ENCODE results near the gene CBFA2T3.

Gene CBFA2T3

DNA sequence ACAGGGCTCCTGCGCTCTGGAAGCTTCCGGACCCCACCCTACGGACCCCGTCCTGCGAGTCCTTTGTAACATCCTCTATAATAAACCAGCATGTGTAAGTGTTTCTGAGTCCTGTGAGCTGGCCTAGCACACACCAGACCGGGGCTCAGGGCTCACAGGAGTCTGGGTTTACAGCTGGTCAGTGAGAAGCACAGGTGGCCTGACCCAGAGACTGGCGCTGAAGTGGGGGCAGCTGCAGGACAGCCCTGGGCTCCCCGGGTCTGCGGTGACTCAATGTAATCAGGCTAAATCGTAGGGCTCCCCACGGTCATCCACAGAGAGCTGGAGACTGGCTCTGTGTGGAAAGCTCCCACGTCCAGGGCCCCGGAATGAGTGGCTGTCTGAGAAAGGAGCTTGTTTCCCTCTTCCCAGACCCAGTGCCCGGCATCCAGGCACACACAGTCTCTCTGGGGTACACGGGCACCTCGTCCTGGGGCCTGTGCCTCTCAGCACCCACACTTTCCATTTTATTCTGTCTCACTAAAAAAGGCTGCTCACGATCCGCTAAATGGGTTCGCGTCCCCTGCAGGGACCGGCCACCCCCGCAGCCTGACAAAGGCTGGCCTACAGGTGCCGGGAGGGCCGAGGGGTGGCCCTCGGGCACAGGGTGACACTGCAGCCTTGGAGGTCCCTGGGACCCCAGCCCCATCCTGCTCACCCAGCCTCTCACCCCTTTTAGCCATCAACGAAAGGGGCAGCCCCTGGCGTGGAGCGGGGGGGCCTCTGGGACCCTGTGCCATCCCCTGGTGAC, 18.9 kb upstream of the CBFA2T3 start:
- DNase-seq (ENCODE audit: low read depth): no peak

DNA sequence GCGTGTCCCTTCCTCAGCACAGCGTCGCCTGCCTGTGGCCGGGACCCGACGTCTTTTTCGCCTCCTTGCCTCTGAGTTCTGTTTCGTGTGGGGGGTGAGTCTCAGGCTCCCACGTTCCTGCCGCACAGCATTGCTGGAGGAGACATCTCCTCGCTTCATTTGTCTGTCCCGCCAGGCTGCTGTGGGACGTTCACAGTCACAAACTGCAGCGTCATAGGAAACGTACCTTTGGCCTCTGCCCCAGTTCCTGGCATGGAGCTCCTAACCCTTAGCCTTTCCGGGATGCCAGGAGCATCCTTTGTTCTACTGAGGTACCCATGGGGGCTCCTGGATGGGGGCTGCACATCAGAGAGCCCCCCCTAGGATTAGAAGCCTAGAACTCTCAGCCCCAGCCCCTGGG, 18.2 kb upstream of the CBFA2T3 start:
- DNase-seq (ENCODE audit: low read depth): no peak

DNA sequence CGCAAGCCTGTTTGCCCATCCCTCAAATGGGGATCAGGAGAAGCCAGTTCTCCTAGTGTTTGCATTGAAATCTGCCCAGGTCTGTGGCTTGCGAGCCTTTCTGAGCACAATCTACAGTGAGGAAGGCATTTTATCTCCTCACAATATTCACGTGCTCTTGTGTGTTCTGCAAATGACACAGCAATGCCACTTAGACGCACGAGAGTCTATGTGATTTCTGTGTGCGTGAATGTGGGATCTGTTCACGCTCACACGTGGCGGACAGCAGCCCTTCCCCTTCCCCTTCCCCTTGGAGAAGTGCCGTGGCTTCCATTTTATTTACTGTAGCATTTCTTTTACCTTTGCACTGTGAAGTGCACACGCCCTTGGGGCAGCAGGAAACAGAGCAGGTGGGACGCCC, 17.7 kb upstream of the CBFA2T3 start:
- DNase-seq (ENCODE audit: low read depth): no peak

DNA sequence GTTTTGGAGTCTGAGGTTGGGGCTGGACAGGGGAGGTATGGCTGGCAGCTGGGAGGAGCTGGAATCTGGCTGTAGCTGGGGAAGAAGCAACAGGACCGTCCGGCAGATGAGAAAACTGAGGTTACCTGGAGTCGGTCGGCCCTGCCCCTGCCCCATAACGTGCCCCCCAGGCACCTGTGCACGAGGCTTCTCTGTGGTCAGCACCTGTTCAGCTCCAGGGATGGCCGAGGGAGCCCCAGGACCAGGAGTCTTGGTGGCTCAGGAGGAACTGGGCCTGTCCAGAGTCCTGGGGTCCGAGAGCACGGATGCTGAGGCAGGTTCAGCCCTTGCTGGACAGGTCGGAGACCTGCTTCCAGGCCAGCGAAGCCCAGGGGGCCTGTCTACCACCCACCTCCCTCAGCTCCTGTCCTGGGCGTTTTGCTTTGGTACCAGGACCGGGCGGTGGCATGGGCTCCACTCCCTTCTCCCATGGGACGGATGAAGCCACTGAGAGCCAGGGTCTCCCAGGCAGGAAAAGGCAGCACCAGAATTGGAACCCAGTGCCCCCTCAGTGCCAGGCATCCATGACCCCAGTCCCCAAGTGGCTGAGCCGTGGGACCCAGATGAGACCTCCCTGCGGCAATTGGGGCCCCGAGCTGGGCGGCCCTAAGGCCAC, 17.1 kb upstream of the CBFA2T3 start:
- DNase-seq (ENCODE audit: low read depth): no peak

DNA sequence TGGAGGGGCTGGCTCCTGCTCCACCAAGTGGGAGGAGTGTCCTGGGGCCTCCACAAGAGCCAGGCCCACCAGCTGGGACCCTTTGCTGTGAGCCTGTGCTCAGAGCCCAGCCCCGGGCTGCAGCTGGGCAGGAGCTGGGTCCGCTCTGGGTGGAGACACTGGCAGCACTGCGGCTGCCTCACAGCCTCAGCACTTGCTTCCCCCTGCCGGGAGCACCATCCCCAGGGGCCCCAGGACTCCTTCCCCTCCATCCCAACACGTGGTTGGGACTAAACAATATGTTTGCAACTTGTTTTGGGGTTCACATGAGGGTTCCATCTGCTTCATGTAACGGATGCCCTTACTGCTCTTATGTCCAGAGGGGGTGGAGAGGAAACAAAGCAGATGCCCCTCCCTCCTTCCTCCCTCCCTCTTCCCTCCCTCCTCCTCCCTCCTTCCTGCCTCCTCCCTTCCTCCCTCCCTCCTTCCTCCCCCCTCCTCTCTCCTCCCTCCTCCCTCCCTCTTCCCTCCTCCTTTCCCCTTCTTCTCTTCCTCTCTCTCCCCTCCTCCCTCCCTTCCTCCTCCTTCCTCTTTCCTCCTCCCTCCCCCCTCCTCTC, 16.3 kb upstream of the CBFA2T3 start:
- no peak for DNase-seq (ENCODE audit: low read depth)

DNA sequence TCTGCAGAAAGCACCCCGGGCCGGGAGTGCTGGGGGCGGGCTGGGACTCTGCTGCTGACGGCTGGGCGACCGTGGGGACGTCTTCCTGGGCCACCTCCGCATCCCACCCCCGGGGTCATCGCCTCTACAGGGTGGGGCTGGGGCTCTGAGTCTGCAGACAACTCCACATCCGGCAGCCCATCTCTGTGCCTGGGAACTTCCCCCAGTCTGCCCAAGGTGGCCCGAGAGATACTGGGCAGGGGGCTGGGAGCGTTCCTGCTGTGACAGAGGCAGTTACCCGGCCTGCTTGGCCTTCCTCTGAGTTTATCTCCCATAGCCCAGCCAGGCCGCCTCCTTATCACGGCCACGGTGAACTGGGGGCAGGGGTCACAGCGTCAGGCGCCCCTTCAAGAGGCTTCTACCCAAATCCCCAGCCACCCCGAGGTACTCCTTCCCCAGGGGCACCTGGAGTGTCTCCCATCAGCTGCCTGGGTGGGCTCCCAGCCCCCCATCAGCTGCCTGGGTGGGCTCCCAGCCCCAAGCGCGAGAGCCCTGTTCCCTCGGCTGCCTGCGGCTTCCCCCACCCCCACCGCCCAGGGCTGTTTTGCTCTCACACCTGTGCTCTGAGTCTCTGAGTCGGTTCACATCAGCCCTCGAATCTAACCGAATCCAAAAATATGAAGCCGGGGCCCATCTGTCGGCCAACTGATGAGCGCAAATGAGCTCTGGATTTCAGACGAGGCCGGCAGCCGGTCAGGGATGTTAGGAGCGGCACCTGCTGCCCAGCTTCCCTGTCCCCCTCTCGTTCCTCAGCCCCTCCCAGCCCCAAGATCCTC, 15.6 kb upstream of the CBFA2T3 start:
- no peak for DNase-seq (ENCODE audit: low read depth)

DNA sequence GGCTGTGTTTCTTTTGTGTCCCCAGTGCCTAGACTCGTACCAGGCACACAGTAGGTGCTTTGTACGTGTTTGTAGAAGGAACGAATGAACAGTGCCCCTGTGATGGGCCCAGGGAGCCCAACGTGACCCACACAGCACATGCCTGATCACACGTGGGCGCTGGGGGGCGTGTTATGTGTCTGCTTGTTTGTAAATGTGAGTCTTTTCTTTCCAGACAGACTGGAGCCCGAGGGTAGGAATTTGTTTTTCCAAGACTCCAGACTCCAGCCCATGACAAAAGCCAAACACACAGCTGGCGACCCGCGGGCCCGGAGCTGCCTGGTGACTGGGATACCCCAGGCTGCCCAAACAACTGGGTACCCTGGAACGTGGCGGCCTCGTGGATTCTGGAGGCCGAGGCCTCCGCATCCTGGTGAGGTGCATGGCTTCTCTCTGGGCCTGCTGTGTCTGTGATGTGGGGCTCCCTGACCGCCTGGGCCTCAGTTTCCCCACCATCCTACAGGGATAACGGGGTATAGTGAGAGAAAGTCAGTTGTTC, 14.9 kb upstream of the CBFA2T3 start:
- DNase-seq (ENCODE audit: low read depth): no peak

DNA sequence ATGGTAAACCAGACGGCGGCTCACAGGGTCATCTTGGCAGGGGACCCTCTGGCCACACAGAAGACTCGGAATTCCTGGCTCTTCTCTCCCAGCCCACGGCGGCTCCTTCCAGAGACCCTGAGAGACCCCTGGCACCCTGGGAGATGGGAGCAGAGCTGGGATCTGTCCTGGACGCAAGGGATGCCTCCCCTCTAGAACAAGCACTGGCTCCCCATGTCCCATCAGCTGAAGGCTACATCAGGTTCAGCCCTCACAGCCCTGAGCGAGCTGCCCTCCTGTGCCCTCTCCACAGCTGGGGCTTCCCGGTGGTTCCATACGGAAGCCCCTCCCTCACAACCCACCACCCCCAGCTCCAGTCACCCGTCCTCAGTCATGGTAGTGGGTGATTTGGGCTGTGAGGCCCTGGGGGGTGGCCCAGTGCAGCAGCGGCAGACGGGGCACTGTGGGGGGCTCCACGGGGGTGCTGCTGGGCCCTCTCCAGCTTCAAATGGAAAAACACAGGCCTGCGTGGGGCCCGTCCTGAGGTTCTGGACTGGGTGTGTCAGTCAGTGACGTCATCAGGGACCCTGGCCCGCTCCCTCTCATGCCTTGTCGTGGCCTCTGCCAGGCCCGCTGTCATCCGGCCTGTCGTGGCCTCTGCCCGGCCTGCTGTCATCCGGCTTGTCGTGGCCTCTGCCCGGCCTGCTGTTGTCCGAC, 13.0 kb upstream of the CBFA2T3 start:
- no peak for DNase-seq (ENCODE audit: low read depth)

DNA sequence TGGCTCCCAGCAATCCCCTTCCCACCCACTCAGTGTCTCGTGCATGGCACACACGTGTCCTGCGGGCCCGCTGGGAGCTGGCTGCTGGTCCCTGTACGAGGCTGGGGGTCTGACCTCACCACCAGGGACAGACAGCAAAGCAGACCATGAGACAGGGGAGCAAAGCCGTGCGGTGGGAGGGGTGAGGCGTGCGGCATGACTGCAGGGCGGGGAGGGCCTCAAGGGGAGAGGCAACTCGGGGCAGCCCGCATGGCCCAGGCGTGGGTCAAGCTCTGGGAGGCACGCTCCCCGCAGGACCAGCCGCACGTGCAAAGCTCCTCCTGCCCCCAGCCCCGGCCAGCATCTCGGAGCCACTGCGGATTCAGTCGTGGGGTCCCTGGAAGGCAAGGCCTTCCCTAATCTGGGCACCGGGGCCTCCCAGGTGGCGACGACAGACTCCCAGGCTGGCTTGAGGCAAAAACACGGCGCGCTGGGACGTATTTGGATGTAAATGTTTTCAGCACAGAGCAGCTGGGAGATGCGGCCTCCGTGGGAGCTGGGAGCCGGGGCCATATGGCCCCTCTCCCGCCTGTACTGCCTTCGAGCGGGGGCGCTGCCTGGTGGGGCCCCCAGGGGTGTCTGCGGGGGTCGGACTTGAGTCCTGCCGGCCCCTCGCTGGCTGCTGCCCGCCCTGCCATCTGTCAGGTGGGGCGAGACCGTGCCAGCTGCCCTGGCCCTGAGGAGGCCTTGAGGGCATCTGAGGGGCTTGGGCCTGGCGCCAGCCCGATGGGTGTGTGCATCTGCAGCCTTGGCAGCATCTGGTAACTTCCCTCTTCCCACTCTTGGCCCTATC, 12.2 kb upstream of the CBFA2T3 start:
- DNase-seq (ENCODE audit: low read depth): no peak

DNA sequence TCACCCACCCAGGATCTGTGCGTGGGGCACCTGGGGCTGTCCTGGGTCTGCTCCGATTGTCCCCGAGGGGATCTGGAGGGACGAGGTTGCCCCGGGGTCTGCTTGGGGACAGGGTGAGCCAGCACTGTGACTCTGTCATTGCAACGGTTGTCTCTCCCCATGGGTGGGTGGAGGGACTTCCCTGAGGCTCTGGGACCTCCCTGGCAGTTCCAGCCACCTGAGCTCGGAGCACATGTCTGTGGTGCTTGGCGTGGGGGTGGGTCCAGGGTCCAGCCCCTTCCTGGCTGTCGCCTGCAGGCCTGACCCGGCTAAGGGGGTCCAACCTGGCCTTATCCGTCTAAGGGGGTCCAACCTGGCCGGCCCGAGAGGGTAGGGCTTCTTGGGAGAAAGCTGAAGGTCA, 8.5 kb upstream of the CBFA2T3 start:
- no peak for DNase-seq (ENCODE audit: low read depth)

DNA sequence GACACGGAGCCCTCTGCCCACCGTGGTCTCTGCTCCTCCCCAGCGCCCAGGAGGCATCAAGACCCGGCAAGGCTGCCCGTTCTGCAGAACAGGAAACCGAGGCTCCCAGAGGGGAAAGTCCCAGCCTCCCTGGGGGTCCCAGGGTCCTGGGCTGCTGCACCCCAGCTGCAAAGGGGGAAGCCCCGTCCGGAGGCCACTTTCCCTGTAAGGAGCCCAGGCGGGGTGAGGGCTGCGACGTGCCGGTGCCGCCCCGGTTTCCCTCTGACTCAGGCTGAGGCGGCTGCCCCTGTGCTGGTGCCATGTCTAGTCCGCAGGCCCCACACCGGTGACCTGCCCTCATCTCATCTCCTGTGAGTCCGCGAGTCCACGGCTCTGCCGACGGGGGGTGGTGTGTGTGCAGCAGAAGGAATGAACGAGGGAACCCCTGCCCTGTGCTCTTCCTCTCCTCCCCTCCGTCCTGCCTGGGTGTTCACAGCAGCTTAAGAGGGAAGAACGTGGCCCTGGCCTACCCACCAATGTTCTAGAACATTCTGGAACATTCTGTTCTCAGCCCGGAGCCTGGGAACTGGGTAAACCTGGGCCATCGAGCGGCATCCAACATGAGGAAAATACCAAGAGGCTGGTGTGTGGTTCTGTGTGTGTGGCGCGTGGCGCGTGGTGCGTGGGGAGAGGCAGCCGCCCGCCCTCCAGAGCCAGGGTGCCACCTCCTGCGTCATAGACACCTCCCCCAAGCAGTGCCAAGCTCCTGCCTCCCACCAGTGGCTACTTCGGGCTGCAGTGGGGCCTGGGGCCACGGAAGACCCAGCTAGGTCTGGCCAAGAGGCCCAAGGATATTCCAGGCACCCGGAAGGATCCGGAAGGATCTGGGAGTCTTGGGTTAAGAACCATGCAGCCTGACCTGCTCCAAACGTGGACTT, 7.0 kb upstream of the CBFA2T3 start:
- DNase-seq (ENCODE audit: low read depth): no peak

DNA sequence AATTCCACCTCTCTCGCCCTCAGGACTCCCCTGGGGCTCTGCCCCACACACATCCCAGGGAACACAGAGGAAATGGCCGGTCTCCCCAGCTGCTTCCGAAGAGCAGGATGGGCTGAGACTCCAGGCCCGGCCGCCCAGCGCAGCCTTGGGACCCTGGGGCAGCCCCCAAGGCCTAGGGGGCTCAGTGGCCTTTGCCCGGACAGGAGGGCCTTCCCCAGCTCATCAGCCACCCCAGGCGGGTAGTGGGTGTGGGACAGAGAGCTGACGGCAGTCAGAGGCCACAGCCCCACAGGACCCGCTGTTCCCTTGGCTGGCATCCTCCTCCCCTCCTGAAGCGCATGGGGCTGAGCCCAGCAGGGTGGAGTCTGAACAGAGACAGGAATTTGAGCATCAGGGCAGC, 6.2 kb upstream of the CBFA2T3 start:
- no peak for DNase-seq (ENCODE audit: low read depth)

DNA sequence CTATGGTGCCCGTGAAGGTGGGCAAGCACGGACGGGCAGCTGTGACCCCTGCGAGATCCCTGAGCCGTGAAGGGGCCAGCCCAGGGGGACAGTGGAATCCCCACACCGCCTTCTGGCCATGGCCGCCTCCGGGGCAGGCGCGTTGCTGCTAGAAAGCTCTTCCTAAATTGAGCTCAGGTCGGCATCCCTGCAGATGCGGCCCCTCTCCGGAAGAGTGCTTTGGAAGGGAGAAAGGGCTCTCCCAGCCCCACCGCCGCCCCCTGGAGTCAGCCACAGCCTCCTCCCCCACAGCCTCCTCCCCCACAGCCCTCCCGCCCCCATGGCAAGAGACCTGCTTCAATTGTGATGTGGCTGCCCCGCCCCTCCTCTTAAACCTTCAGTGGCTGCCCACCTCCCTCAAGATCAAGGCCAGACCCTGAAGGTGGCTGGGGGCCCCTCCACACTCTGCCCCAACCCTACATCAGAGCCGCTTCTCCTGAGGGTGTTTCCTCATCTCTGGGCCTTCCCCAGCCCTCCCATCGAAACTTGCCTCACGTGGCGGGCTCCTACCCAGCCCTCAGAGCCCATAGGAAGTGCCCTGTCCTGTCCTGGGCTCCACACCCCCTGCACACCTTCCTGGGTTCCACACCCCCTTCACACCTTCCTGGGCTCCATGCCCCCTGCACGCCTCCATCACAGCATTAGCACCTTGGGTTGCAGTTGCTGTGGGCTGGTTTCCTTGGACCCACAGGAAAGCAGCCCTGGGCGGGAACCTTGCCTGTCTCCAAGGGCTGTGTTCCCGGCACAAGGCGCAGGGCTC, 5.5 kb upstream of the CBFA2T3 start:
- no peak for DNase-seq (ENCODE audit: low read depth)

DNA sequence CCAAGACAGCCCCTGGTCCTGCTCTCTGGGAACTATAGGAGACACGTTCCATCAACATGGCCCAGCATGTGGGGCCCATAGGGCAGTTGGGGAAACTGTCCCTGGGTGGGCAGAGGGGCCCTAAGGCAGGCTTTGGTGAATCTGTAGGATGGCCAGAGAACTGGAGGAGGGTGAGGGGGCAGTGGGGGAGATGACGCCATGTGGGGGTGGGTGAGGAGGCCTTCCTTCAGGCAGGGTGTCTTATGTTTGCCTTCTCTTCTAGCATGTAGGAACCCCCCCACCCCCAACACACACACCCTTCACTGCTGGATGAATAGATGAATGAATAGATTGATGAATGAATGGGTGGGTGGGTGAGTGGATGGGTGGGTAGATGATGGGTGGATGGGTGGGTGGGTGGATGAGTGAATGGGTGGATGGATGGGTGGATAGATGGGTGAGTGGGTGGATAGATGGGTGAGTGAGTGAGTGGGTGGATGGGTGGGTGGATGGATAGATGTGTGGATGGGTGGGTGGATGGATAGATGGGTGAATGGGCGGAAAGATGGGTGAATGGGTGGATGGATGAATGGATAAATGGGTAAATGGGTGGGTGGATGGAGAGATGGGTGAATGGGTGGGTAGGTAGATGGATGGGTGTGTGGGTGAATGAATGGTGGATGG, 2.5 kb upstream of the CBFA2T3 start:
- DNase-seq (ENCODE audit: low read depth): no peak

DNA sequence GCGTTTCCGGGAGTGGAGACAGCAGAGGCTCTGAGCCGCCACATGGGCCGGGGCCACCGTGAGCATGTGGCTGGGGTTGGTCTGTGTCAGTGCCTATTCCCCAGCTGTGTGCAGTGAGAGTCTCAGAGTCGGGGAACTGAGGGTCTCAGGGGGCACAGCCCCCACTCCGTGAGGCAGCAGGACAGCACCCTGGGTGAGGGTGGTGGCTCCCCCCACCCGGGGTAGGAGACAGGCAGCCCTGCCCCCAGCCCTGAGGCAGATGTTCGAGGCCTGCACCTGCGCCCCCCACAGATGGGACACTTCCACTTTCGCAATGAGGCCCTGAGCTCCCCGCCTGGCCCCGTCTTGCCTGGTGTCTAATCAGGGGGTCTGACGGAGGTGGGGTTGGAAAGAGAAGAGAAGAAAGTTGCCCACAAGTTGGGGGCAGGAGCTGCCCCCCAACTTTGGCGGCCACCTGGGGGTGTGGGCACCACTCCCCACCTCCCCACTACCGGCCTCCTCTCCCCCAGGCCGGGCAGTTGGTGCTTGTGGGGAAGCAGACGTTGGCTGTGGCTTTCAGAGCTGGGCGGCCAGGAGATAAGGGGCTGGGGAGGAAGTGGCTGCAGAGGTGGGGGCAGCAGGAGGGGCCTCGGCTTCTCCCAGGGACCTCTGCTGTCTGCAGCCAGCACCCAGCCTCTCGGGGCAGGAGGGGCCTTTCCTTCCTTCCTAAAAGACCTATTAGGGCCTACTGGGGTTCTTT, 1.8 kb upstream of the CBFA2T3 start:
- DNase-seq (ENCODE audit: low read depth): no peak

DNA sequence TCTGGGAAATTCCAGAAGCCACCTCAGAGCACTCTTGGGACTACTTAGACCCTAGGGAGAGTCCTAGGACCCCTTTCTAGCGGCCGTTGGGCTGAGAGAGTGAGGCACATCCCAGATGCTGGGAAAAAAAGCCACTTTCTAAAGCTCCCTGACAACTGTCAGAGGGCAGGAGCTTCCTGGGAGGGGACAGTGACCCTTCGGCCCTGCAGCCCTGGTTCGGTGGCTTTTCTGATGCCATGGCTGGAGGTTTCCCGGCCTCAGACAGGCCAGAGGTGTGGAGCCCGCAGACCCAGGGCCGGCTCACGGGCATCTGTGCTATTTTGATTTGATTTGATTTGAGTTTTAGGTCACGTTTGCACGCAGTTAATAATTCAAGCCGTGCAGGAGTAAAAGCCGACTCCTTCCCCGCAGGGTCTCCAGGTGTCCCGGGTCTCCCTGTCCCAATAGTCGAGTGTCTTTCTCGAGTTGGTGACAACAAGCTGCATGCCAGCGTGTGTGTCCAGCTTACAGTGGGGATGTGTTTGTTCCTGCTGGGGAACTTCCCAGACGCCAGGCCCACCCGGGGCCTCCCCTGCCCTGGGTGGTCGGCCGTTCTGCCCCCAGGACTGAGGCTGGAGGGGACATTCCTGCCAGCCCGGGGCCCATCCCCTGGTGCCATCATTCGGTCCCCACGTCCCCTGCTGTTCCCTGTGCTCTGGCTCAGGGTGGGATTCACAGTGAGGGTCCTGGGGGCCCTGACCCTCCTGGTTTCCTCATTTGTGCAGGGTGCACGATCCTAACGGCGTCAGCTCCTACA, 1.0 kb upstream of the CBFA2T3 start:
- DNase-seq (ENCODE audit: low read depth): no peak

Data from iris pigment epithelial cell (primary cell).